Measurements from ENCODE around the gene CSF3.

DNA sequence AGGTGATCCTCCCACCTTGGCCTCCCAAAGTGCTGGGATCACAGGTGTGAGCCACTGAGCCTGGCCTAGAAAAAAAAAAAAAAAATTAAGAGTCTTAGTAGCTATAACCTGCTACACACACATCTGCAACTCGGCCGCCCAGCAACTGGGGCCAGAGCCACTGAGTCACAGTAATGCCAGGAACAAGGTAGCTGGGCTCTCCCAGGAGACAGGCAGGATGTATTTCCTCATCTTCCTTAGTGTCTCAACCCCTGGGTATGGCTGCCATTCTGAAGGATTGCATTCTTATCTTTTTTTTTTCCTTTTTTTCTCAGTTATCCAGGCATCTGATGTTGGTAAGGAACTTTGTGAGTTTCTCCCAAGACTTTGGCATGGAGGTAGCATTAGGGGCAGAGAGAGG is 41.7 kb upstream of the CSF3 start:
- TF ChIP-seq EZH2 (IDR thresholded peaks at IDR 0.05; ENCODE audit: insufficient read depth, poor library complexity, severe bottlenecking), result no peak
- no peak for TF ChIP-seq EZH2phosphoT487 (IDR thresholded peaks at IDR 0.05; ENCODE audit: insufficient read depth, low read depth)
